OCI-LY1 (cell line): ENCODE results near the gene SAT1.

ENCODE experiments used
- H2AFZ ChIP-seq: fragments of 200-600 bp; sonication (generic), shearing (Covaris generic); 2 replicates; pipeline ENCODE4 v1.6.0; 2014; ENCODE audit warnings: antibody characterized with exemption, mild to moderate bottlenecking, low read length
- H3F3A ChIP-seq: fragments of 200-600 bp; sonication (generic), shearing (Covaris generic); 2 replicates; pipeline ENCODE4 v1.6.0; 2014; ENCODE audit warnings: mild to moderate bottlenecking, antibody characterized with exemption, low read length, moderate library complexity; ENCODE audit not compliant: insufficient read depth
- H3K27ac ChIP-seq: fragments of 200-600 bp; sonication (generic); 2 replicates; pipeline ENCODE4 v1.5.1; 2014; ENCODE audit warnings: low read length, mixed run types, mild to moderate bottlenecking, low read depth; ENCODE audit not compliant: poor library complexity, severe bottlenecking
- H3K27me3 ChIP-seq: fragments of 200-600 bp; sonication (generic); 2 replicates; pipeline ENCODE4 v1.6.0; 2014; ENCODE audit warnings: antibody characterized with exemption, mild to moderate bottlenecking, low read length, moderate library complexity; ENCODE audit not compliant: insufficient read depth
- H3K36me3 ChIP-seq: fragments of 200-600 bp; sonication (generic); 2 replicates; pipeline ENCODE4 v1.6.1; 2014; ENCODE audit warnings: mild to moderate bottlenecking, antibody characterized with exemption, low read length, moderate library complexity, mixed read lengths; ENCODE audit not compliant: insufficient read depth
- H3K4me1 ChIP-seq: fragments of 200-600 bp; sonication (generic); 2 replicates; pipeline ENCODE4 v1.5.1; 2014; ENCODE audit warnings: mild to moderate bottlenecking, low read length, moderate library complexity; ENCODE audit not compliant: insufficient read depth, severe bottlenecking
- H3K4me2 ChIP-seq: fragments of 200-600 bp; sonication (generic), shearing (Covaris generic); 2 replicates; pipeline ENCODE4 v1.6.1; 2014; ENCODE audit warnings: low read length
- H3K4me3 ChIP-seq: fragments of 200-600 bp; sonication (generic); 2 replicates; pipeline ENCODE4 v1.5.1; 2014; ENCODE audit warnings: low read length, low read depth, mild to moderate bottlenecking, mixed read lengths; ENCODE audit not compliant: poor library complexity, severe bottlenecking
- H3K79me2 ChIP-seq: fragments of 200-600 bp; shearing (Covaris generic); 2 replicates; pipeline ENCODE4 v1.6.1; 2016; ENCODE audit warnings: mixed run types, low read length, mixed read lengths; ENCODE audit not compliant: insufficient read depth
- H3K9ac ChIP-seq: fragments of 200-600 bp; sonication (generic), shearing (Covaris generic); 2 replicates; pipeline ENCODE4 v1.6.1; 2014; ENCODE audit warnings: mild to moderate bottlenecking, low read length, mixed read lengths
- H3K9me2 ChIP-seq: fragments of 200-600 bp; sonication (generic), shearing (Covaris generic); 2 replicates; pipeline ENCODE4 v1.6.1; 2014; ENCODE audit warnings: low read depth, mild to moderate bottlenecking, low read length, mixed read lengths
- H3K9me3 ChIP-seq: fragments of 200-600 bp; shearing (Covaris generic); 2 replicates; pipeline ENCODE4 v1.6.1; 2014; ENCODE audit warnings: low read length, mixed read lengths
- H4K20me1 ChIP-seq: fragments of 200-600 bp; sonication (generic), shearing (Covaris generic); 2 replicates; pipeline ENCODE4 v1.6.0; 2016; ENCODE audit warnings: mild to moderate bottlenecking, low read length; ENCODE audit not compliant: insufficient read depth
- EZH2 ChIP-seq: fragments of 200-600 bp; sonication (generic), shearing (Covaris generic); IDR thresholded peaks from 2 replicates; pipeline ENCODE4 v1.8.0; 2017; ENCODE audit warnings: borderline replicate concordance, mixed run types, mild to moderate bottlenecking, antibody characterized with exemption, low read length, moderate library complexity, mixed read lengths
- TF ChIP-seq, protein P1 (sequence below): fragments of 200-600 bp; sonication (generic), shearing (Covaris generic); IDR thresholded peaks from 2 replicates; pipeline ENCODE4 v1.5.1; 2017; ENCODE audit warnings: mild to moderate bottlenecking, antibody characterized with exemption, low read length, moderate library complexity, mixed read lengths

SAT1 gene

DNA sequence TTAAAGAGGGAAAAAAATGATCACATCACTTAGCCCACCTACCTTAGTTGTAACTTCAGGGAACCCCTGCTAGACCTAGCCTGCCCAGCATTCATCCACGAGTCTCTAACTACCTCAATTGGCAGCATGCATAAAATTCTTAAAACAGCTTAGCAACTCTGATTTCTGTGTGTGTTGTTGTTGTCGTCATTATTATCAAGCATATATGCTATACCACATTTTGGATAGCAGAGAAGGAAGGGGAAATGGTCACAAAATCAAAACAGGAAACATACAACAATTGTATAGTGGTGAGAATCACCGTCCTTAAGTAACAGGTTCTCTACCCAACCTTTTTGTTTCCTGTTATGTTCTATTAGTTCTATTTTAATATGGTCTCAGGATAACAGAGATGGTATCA is 37.2 kb upstream of the SAT1 start:
- Histone ChIP-seq H3K79me2 (no peaks in the 10 kb centered on the region), H3K9me2 (no peaks in the 10 kb centered on the region), H3K4me1 (peaks cover 23% of the 10 kb centered on the region), H3K4me2 (no peak overlapping the region; the same call in 1 of the 2 replicates), H3K9ac (no peak overlapping the region), H3K9me3 (no peaks in the 10 kb centered on the region), H3K36me3 (no peaks in the 10 kb centered on the region), H3K27ac (no peak overlapping the region), H2AFZ (no peak overlapping the region), H3K4me3 (no peak overlapping the region), H3F3A (no peaks in the 10 kb centered on the region), H4K20me1 (no peaks in the 10 kb centered on the region), H3K27me3 (no peaks in the 10 kb centered on the region)
- TF ChIP-seq, protein P1, sequence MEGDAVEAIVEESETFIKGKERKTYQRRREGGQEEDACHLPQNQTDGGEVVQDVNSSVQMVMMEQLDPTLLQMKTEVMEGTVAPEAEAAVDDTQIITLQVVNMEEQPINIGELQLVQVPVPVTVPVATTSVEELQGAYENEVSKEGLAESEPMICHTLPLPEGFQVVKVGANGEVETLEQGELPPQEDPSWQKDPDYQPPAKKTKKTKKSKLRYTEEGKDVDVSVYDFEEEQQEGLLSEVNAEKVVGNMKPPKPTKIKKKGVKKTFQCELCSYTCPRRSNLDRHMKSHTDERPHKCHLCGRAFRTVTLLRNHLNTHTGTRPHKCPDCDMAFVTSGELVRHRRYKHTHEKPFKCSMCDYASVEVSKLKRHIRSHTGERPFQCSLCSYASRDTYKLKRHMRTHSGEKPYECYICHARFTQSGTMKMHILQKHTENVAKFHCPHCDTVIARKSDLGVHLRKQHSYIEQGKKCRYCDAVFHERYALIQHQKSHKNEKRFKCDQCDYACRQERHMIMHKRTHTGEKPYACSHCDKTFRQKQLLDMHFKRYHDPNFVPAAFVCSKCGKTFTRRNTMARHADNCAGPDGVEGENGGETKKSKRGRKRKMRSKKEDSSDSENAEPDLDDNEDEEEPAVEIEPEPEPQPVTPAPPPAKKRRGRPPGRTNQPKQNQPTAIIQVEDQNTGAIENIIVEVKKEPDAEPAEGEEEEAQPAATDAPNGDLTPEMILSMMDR: no peak

DNA sequence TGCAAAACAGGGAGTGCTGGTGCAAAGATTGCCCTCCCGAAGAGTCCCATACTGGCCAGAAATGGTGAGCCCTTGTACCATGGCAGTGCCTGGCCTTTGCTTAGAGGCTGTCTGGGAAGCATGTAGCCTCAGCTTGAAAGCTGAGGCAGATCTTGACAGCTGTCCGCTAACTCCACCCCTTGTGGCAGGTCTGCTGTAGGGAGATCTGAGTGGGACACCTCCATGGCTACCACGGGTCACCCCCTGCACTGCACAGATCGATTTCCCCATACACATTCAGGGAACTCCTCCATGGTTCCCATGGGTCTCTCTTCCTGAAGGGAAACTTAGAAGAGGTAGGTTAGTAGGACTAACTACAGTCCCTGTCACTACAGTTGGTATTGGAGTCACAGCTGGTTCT is 33.8 kb upstream of the SAT1 start:
- no peak overlapping the region for H2AFZ ChIP-seq
- no peaks in the 10 kb centered on the region for H3K79me2 ChIP-seq
- no peaks in the 10 kb centered on the region for H3K36me3 ChIP-seq
- no peak for TF ChIP-seq EZH2
- TF ChIP-seq, protein P1: no peak
- no peak overlapping the region for H3K27ac ChIP-seq
- no peaks in the 10 kb centered on the region for H3F3A ChIP-seq
- peaks cover 5% of the 10 kb centered on the region for H3K4me1 ChIP-seq
- H4K20me1 ChIP-seq: no peaks in the 10 kb centered on the region
- no peaks in the 10 kb centered on the region for H3K9me3 ChIP-seq
- H3K4me3 ChIP-seq: no peak overlapping the region
- no peaks in the 10 kb centered on the region for H3K9me2 ChIP-seq
- H3K27me3 ChIP-seq: no peaks in the 10 kb centered on the region
- H3K9ac ChIP-seq: no peak overlapping the region
- no peak overlapping the region for H3K4me2 ChIP-seq

DNA sequence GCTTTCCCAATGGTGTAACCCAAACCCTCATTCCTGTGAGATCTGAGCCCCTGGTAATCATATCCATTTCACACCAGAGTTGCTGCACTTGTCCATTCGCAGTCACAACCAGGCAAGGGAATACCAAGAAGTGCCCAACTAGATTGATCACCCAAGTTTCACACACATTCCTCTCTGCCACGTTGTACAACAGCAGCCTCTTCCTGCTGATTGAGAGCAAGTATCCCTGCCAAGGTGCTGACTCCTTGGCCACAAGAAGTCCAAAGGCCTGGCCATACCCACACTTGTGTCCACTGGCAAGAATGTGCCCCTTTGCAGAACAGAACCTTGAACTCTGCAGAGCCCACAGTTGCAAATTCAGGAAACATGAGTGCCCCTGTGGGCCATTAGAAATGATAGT is 33.4 kb upstream of the SAT1 start:
- no peaks in the 10 kb centered on the region for H3K27me3 ChIP-seq
- H3K4me1 ChIP-seq: peaks cover 5% of the 10 kb centered on the region
- H3K9me2 ChIP-seq: no peaks in the 10 kb centered on the region
- no peaks in the 10 kb centered on the region for H3K9me3 ChIP-seq
- H3F3A ChIP-seq: no peaks in the 10 kb centered on the region
- no peak overlapping the region for H2AFZ ChIP-seq
- no peak overlapping the region for H3K4me2 ChIP-seq
- no peaks in the 10 kb centered on the region for H3K36me3 ChIP-seq
- no peak overlapping the region for H3K4me3 ChIP-seq
- TF ChIP-seq, protein P1: no peak
- no peak for TF ChIP-seq EZH2
- no peaks in the 10 kb centered on the region for H3K79me2 ChIP-seq
- H4K20me1 ChIP-seq: no peaks in the 10 kb centered on the region
- no peak overlapping the region for H3K9ac ChIP-seq
- H3K27ac ChIP-seq: no peak overlapping the region
